Measurements from ENCODE around the gene SLC1A3.
A peak's percentile ranks its signal among the peaks of the same experiment; 100 is the strongest.

The SLC1A3 gene

DNA sequence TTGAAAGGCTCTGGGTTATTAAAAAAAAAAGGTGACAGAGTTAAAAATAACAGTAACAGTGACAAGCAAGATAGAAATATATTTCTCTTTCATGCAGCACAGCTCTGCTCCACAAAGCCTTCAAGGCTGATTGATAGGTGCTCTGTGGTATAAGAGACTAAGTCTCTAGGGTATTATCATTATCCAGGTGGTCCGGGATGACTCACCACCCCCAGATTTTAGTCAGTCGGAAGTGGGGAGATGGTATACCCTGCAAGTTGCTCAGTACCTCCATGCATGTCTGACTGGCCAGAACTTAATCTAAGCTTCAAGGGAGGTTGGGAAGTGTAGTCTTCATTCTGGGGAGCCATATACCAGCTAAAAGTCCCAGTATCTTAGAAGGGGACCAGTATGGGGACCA is 76.1 kb downstream of the SLC1A3 start:
- Histone ChIP-seq H3K36me3 (ENCODE audit: control insufficient read depth, insufficient read depth, low read length) (no peaks in the 10 kb centered on the region), H3K9me3 (ENCODE audit: control insufficient read depth, low read length) (no peaks in the 10 kb centered on the region), H3K27me3 (ENCODE audit: control insufficient read depth, insufficient read depth, low read length, poor library complexity, severe bottlenecking) (no peaks in the 10 kb centered on the region), H3K4me3 (ENCODE audit: insufficient read depth, low read depth, low read length) (no peak overlapping the region), H3K4me1 (ENCODE audit: control insufficient read depth, insufficient read depth, low read length) (no peaks in the 10 kb centered on the region), H3K27ac (ENCODE audit: insufficient read depth, low read depth, low read length, poor library complexity, severe bottlenecking) (no peak overlapping the region)
- 85 to 93% methylated on average over 2 of the region's 2 CpGs for WGBS, 2 experiments

DNA sequence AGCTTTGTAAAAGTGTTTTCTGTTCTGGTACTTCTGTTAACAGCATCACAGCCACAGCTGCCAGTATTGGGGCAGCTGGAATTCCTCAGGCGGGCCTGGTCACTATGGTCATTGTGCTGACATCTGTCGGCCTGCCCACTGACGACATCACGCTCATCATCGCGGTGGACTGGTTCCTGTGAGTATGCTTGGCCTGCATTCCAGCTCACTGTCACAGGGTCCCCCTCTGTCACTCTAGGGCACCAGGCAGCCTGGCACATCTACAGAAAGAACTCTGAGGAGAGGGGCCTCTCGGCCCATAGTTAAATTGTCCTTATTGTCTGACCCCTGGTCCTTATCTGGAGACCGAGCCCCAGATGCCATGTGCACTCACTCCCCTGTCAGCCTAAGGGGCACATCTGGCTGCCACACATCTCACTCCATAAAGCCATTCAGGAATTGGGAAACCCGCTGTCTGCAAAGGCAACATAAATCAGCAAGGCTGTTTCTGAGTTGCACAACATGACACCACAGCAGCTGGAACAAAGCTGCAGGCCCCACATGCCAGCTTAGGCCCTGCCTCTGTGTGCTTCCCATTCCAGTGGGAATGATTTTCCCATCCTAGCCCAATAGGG is 77.5 kb downstream of the SLC1A3 start:
- no peaks in the 10 kb centered on the region for H3K36me3 ChIP-seq (ENCODE audit: control insufficient read depth, insufficient read depth, low read length)
- no peak overlapping the region for H3K4me3 ChIP-seq (ENCODE audit: insufficient read depth, low read depth, low read length)
- H3K27ac ChIP-seq (ENCODE audit: insufficient read depth, low read depth, low read length, poor library complexity, severe bottlenecking) = no peak overlapping the region
- H3K27me3 ChIP-seq (ENCODE audit: control insufficient read depth, insufficient read depth, low read length, poor library complexity, severe bottlenecking) = peaks cover under 1% of the 10 kb centered on the region
- no peaks in the 10 kb centered on the region for H3K4me1 ChIP-seq (ENCODE audit: control insufficient read depth, insufficient read depth, low read length)
- no peaks in the 10 kb centered on the region for H3K9me3 ChIP-seq (ENCODE audit: control insufficient read depth, low read length)
- 84 to 85% methylated on average over 9 of the region's 9 CpGs for WGBS, 2 experiments

DNA sequence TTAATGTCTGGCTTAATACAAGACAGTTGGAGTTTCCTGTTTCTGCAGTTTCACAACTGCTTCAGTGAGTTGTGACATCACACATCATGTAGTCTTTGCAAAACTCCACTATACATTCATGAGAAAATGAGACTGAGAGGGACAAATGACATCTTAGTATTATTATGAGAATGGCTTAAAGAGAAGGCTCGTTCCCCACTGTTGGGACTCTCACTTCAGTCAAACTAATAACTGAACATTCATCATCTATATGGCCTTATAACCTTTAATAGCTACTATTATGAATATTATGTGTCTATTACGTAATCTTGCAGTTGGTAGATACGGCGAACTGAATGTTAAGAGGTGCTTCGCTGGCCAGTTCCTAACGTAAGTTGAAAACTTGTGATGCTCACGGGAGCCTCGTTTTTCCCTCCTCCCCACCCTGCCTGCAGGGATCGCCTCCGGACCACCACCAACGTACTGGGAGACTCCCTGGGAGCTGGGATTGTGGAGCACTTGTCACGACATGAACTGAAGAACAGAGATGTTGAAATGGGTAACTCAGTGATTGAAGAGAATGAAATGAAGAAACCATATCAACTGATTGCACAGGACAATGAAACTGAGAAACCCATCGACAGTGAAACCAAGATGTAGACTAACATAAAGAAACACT is 79.4 kb downstream of the SLC1A3 start:
- H3K4me1 ChIP-seq (ENCODE audit: control insufficient read depth, insufficient read depth, low read length) = no peaks in the 10 kb centered on the region
- no peaks in the 10 kb centered on the region for H3K9me3 ChIP-seq (ENCODE audit: control insufficient read depth, low read length)
- no peak overlapping the region for H3K27ac ChIP-seq (ENCODE audit: insufficient read depth, low read depth, low read length, poor library complexity, severe bottlenecking)
- peaks cover 9% of the 10 kb centered on the region for H3K27me3 ChIP-seq (ENCODE audit: control insufficient read depth, insufficient read depth, low read length, poor library complexity, severe bottlenecking)
- no peaks in the 10 kb centered on the region for H3K36me3 ChIP-seq (ENCODE audit: control insufficient read depth, insufficient read depth, low read length)
- no peak overlapping the region for H3K4me3 ChIP-seq (ENCODE audit: insufficient read depth, low read depth, low read length)
- WGBS, 2 experiments = 96 to 98% methylated on average over 12 of the region's 13 CpGs

DNA sequence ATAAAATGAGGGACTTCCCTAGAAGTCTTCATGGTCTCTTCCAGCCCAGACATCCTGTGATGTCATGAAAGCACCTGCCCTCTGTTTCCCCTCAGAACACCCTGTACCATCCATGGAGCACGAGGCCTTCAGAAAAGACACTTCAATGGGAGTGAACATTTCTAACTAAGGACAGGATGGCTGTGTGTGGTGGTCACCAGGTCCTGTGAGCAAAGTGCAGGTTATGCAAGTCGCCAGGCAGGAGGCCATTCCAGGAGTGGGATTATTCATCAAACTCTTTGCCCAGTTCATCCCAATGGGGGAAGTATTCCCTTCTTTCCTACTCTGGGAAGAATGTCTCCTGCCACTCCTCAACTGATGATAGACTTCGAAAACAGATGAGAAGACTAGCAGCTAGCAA is 80.5 kb downstream of the SLC1A3 start:
- no peak overlapping the region for H3K4me3 ChIP-seq (ENCODE audit: insufficient read depth, low read depth, low read length)
- H3K27me3 ChIP-seq (ENCODE audit: control insufficient read depth, insufficient read depth, low read length, poor library complexity, severe bottlenecking) = peaks cover 20% of the 10 kb centered on the region
- no peak overlapping the region for H3K27ac ChIP-seq (ENCODE audit: insufficient read depth, low read depth, low read length, poor library complexity, severe bottlenecking)
- no peaks in the 10 kb centered on the region for H3K4me1 ChIP-seq (ENCODE audit: control insufficient read depth, insufficient read depth, low read length)
- no peaks in the 10 kb centered on the region for H3K9me3 ChIP-seq (ENCODE audit: control insufficient read depth, low read length)
- WGBS, 2 experiments = 92 to 97% methylated on average over 3 of the region's 3 CpGs
- no peaks in the 10 kb centered on the region for H3K36me3 ChIP-seq (ENCODE audit: control insufficient read depth, insufficient read depth, low read length)

DNA sequence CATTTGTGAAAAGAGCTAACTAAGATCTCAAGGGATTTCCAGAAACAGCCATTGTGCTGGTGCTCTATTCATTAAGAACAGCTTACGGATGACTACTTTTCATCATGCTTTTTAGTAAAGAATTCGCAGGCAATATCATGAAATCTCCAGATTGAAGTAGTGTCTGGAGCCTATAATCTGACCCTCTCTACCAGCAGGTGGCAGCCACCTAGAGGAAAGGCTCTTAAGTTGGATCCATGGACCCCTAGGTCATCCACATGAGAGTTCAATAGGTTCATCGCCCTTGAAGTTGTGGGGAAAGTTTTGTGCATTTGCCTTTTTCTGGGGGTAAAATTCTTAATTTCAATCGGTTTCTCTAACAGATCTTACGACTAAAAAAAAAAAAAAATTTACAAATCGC is 82.3 kb downstream of the SLC1A3 start:
- 88 to 100% methylated on average over 4 to 6 of the region's 6 CpGs for WGBS, 2 experiments
- H3K27me3 ChIP-seq (ENCODE audit: control insufficient read depth, insufficient read depth, low read length, poor library complexity, severe bottlenecking) = peaks cover 39% of the 10 kb centered on the region

DNA sequence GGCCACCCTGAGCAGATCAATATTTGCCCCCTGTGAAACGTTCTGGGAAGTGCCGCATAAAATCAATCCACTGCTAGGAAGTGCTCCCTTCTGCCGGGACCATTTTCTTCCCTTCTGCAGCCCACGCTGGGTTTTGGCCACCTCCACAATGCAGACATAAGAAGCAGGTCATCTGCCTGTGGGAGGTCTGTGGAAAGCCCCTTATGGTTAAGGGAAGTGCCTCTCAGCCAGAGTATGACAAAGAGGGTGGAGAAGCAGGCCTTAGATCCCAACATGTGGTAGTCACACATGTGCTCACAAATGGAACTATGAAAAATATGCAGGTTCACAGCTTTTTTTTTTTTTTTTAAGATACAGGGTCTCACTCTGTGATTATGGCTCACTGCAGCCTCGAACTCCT is 82.8 kb downstream of the SLC1A3 start:
- no peak overlapping the region for H3K27ac ChIP-seq (ENCODE audit: insufficient read depth, low read depth, low read length, poor library complexity, severe bottlenecking)
- no peak overlapping the region for H3K4me3 ChIP-seq (ENCODE audit: insufficient read depth, low read depth, low read length)
- no peaks in the 10 kb centered on the region for H3K36me3 ChIP-seq (ENCODE audit: control insufficient read depth, insufficient read depth, low read length)
- no peaks in the 10 kb centered on the region for H3K9me3 ChIP-seq (ENCODE audit: control insufficient read depth, low read length)
- no peaks in the 10 kb centered on the region for H3K4me1 ChIP-seq (ENCODE audit: control insufficient read depth, insufficient read depth, low read length)
- whole genome bisulfite sequencing, 2 experiments = 60 to 66% methylated on average over 5 of the region's 5 CpGs
- H3K27me3 ChIP-seq (ENCODE audit: control insufficient read depth, insufficient read depth, low read length, poor library complexity, severe bottlenecking) = peaks cover 41% of the 10 kb centered on the region

More for the DNA sequence above, 82.3 kb downstream of the SLC1A3 start:
- no peak overlapping the region for H3K27ac ChIP-seq (ENCODE audit: insufficient read depth, low read depth, low read length, poor library complexity, severe bottlenecking)
- no peaks in the 10 kb centered on the region for H3K4me1 ChIP-seq (ENCODE audit: control insufficient read depth, insufficient read depth, low read length)
- H3K9me3 ChIP-seq (ENCODE audit: control insufficient read depth, low read length) = no peaks in the 10 kb centered on the region
- H3K36me3 ChIP-seq (ENCODE audit: control insufficient read depth, insufficient read depth, low read length) = no peaks in the 10 kb centered on the region
- H3K4me3 ChIP-seq (ENCODE audit: insufficient read depth, low read depth, low read length) = no peak overlapping the region

DNA sequence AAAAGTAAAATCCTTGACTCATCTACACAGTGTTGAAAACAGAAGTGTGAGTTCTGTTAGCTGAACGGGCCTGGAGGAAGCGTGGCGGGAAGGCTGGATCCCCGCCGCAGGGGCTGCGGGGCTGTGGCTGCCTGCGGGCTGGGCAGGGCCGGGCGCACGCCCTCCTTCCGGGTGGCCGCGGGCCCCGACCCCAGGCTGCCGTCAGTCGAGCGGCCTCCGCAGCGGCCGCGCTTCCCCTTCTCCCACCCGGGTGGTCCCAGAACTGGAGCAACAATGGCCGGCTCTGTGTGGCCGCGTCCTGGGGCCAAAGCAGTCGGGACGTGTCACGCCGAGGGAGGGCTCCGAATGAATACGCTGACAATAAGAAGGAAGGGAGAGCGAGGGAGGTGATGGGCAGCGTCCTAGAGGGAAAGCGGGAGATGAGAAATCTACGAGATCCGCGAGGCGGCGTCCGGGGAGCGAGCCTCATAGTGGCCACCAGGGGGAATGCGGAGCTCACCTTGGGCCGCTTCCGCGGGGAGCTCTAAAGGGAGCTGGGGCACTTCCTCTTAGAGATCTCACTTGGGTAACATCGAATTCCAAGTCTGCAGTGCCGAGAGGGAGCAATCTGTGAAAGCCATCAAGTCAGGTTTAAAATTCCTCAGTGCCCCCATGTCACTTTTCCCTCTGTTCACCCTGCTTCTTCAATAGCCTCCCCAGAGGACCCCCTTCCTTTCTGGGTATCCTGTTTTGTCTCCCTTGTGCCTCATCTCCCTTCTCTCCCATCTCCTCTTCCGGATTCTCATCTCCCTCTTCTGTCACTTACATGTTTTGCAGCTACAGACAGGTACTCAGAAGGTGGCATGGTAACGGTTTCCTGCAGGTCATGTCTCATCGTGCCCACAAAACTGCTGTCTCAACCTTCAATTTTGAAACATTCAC is 83.9 kb downstream of the SLC1A3 start:
- no peak overlapping the region for H3K27ac ChIP-seq (ENCODE audit: insufficient read depth, low read depth, low read length, poor library complexity, severe bottlenecking)
- H3K9me3 ChIP-seq (ENCODE audit: control insufficient read depth, low read length) = no peaks in the 10 kb centered on the region
- H3K4me1 ChIP-seq (ENCODE audit: control insufficient read depth, insufficient read depth, low read length) = no peaks in the 10 kb centered on the region
- peaks cover 41% of the 10 kb centered on the region for H3K27me3 ChIP-seq (ENCODE audit: control insufficient read depth, insufficient read depth, low read length, poor library complexity, severe bottlenecking)
- peak overlapping the region; percentile 34 for H3K4me3 ChIP-seq (ENCODE audit: insufficient read depth, low read depth, low read length)
- 2 to 3% methylated on average over 50 of the region's 50 CpGs for WGBS, 2 experiments
- no peaks in the 10 kb centered on the region for H3K36me3 ChIP-seq (ENCODE audit: control insufficient read depth, insufficient read depth, low read length)

DNA sequence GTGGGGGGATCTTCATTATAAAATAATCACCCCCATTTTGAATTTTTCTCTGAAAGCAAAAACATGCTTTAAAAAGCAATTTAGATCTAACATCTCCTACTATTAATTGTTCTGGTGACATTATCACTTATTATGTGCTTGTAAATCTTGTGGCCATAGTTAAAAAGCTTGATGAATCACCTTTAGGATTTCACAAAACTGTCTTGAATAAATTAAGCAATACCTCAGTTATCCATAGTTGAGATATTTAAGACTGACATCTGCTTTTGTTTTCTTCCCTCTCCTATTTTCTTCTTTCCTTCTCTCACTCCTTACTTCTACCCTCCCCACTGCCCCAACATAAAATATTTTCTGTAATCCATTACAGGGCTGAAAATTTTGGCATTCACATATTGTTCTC is 84.8 kb downstream of the SLC1A3 start:
- peaks cover 41% of the 10 kb centered on the region for H3K27me3 ChIP-seq (ENCODE audit: control insufficient read depth, insufficient read depth, low read length, poor library complexity, severe bottlenecking)
- no peaks in the 10 kb centered on the region for H3K36me3 ChIP-seq (ENCODE audit: control insufficient read depth, insufficient read depth, low read length)
- H3K4me3 ChIP-seq (ENCODE audit: insufficient read depth, low read depth, low read length) = no peak overlapping the region
- no peaks in the 10 kb centered on the region for H3K4me1 ChIP-seq (ENCODE audit: control insufficient read depth, insufficient read depth, low read length)
- no peaks in the 10 kb centered on the region for H3K9me3 ChIP-seq (ENCODE audit: control insufficient read depth, low read length)
- no peak overlapping the region for H3K27ac ChIP-seq (ENCODE audit: insufficient read depth, low read depth, low read length, poor library complexity, severe bottlenecking)

DNA sequence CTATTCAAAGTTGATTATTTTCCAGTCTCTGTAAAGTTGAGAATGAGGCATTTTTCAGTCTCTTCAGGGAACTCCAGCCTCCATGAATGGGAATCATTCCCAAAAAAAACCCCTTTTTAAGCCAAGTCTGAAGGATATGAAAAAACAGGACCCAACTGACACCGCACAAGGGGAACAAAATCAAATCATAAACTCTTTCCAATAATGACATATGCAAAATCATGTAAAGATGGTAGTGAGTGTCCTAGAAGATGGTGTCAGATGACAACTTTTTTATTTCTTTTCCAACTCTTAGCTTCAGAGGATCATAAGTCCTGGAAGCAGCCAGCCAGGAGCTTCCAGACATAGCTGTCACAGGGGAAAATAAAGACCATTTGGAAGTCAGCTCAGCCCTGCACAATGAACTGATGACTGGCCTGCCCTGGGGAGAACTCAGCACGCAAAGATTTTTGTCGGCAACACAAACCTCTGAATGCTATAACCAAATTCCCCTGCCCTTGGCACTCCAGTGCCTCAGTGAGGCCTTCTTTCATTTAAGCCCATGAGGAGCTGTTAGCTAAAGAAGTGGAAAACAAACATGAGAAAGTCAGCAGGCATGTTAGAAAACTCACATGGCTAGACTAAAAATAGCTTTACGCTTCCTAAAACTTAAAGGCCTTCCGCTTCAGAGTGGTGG is 85.4 kb downstream of the SLC1A3 start:
- Histone ChIP-seq H3K4me3 (ENCODE audit: insufficient read depth, low read depth, low read length) (no peak overlapping the region), H3K4me1 (ENCODE audit: control insufficient read depth, insufficient read depth, low read length) (no peaks in the 10 kb centered on the region), H3K27me3 (ENCODE audit: control insufficient read depth, insufficient read depth, low read length, poor library complexity, severe bottlenecking) (peaks cover 41% of the 10 kb centered on the region), H3K36me3 (ENCODE audit: control insufficient read depth, insufficient read depth, low read length) (no peaks in the 10 kb centered on the region), H3K9me3 (ENCODE audit: control insufficient read depth, low read length) (no peaks in the 10 kb centered on the region), H3K27ac (ENCODE audit: insufficient read depth, low read depth, low read length, poor library complexity, severe bottlenecking) (no peak overlapping the region)
- WGBS, 2 experiments = 69 to 74% methylated on average over 4 of the region's 5 CpGs

Data from ectodermal cell (in vitro differentiated cells).